Neuronal stem cell (in vitro differentiated cells): ENCODE measurements around the gene PGPEP1.

ENCODE experiments used
- DNase-seq: peaks from one replicate; pipeline ENCODE4 v3.0.0-alpha.2; 2013; ENCODE audit warnings: low spot score
- H2AFZ ChIP-seq: one replicate; pipeline ENCODE4 v1.6.1; 2013; ENCODE audit warnings: mild to moderate bottlenecking, low read length, inconsistent platforms
- H2AK5ac ChIP-seq: 2 replicates; pipeline ENCODE4 v1.6.1; 2013; ENCODE audit warnings: low read depth, mild to moderate bottlenecking, inconsistent platforms, low read length, moderate library complexity, mixed read lengths
- H2BK120ac ChIP-seq: 2 replicates; pipeline ENCODE4 v1.6.1; 2013; ENCODE audit warnings: low read depth, mild to moderate bottlenecking, inconsistent platforms, low read length, moderate library complexity, mixed read lengths
- H2BK12ac ChIP-seq: one replicate; pipeline ENCODE4 v1.6.1; 2013; ENCODE audit warnings: low read length, inconsistent platforms
- H2BK15ac ChIP-seq: 2 replicates; pipeline ENCODE4 v1.6.1; 2013; ENCODE audit warnings: mild to moderate bottlenecking, low read length, inconsistent platforms, mixed read lengths
- H2BK5ac ChIP-seq: one replicate; pipeline ENCODE4 v1.6.1; 2013; ENCODE audit warnings: inconsistent platforms, mild to moderate bottlenecking, low read length, moderate library complexity
- H3K14ac ChIP-seq: one replicate; pipeline ENCODE4 v1.6.1; 2013; ENCODE audit warnings: low read length, inconsistent platforms
- H3K18ac ChIP-seq: 2 replicates; pipeline ENCODE4 v1.6.1; 2013; ENCODE audit warnings: low read length, inconsistent platforms
- H3K23ac ChIP-seq: 2 replicates; pipeline ENCODE4 v1.6.1; 2013; ENCODE audit warnings: low read depth, mild to moderate bottlenecking, mixed read lengths, low read length, inconsistent platforms; ENCODE audit not compliant: poor library complexity
- H3K27ac ChIP-seq: replicated peaks from 3 replicates; pipeline ENCODE4 v1.5.1; 2013; ENCODE audit warnings: low read length, inconsistent platforms
- H3K27me3 ChIP-seq, 3 experiments: 2 replicates each; pipeline ENCODE4 v1.6.1; 2013; ENCODE audit warnings: low read length in 3 of 3, mild to moderate bottlenecking in 2 of 3, inconsistent platforms in 1 of 3, low read depth in 1 of 3, mixed read lengths in 1 of 3, moderate library complexity in 1 of 3; ENCODE audit not compliant: control insufficient read depth in 3 of 3, insufficient read depth in 3 of 3
- H3K36me3 ChIP-seq, 2 donors: replicated peaks in 1 of 2; 2 replicates each; pipeline ENCODE4 v1.6.1; 2013; ENCODE audit warnings: low read length in 2 of 2; ENCODE audit not compliant: control insufficient read depth in 2 of 2, insufficient read depth in 2 of 2
- H3K4ac ChIP-seq: 2 replicates; pipeline ENCODE4 v1.6.1; 2013; ENCODE audit warnings: inconsistent platforms, mild to moderate bottlenecking, low read length, moderate library complexity
- H3K4me1 ChIP-seq, 2 donors: 1 replicate in 1 of 2; 2 replicates in 1 of 2; pipeline ENCODE4 v1.6.1; 2013; ENCODE audit warnings: low read length in 2 of 2, low read depth in 1 of 2; ENCODE audit not compliant: control insufficient read depth in 2 of 2, insufficient read depth in 1 of 2
- H3K4me2 ChIP-seq: one replicate; pipeline ENCODE4 v1.6.1; 2013; ENCODE audit warnings: mild to moderate bottlenecking, low read length, inconsistent platforms; ENCODE audit not compliant: insufficient read depth, poor library complexity, severe bottlenecking
- H3K4me3 ChIP-seq, 2 donors: 2 replicates each; pipeline ENCODE4 v1.5.1; 2013; ENCODE audit warnings: low read length in 2 of 2, mild to moderate bottlenecking in 2 of 2, inconsistent platforms in 1 of 2, moderate library complexity in 1 of 2
- H3K79me1 ChIP-seq: one replicate; pipeline ENCODE4 v1.6.1; 2013; ENCODE audit warnings: low read depth, mild to moderate bottlenecking, inconsistent platforms, low read length, moderate library complexity
- H3K9ac ChIP-seq: one replicate; pipeline ENCODE4 v1.6.1; 2013; ENCODE audit warnings: mild to moderate bottlenecking, low read depth, low read length, inconsistent platforms; ENCODE audit not compliant: poor library complexity
- H3K9me3 ChIP-seq, 2 donors: replicated peaks in 1 of 2; 2 replicates each; pipeline versions ENCODE3 to v1.6.1; 2013; ENCODE audit warnings: low read length in 2 of 2, mild to moderate bottlenecking in 2 of 2, inconsistent platforms in 1 of 2, low read depth in 1 of 2, mixed read lengths in 1 of 2, moderate library complexity in 1 of 2; ENCODE audit not compliant: control insufficient read depth in 2 of 2, insufficient read depth in 1 of 2
- H4K8ac ChIP-seq: one replicate; pipeline ENCODE4 v1.6.1; 2013; ENCODE audit warnings: low read depth, mild to moderate bottlenecking, inconsistent platforms, low read length, moderate library complexity
- H4K91ac ChIP-seq: one replicate; pipeline ENCODE4 v1.6.1; 2013; ENCODE audit warnings: low read length, low read depth, mild to moderate bottlenecking, inconsistent platforms; ENCODE audit not compliant: poor library complexity
- WGBS, 2 donors: extraction: QIAGEN DNeasy Blood & Tissue Kit; methylation state at CpG; one replicate each; pipeline ENCODE4 v1.1.7; 2013; ENCODE audit warnings: missing lambda C conversion rate in 2 of 2, mixed read lengths in 1 of 2; ENCODE audit not compliant: insufficient read length in 2 of 2, insufficient replicate concordance in 1 of 2; ENCODE audit errors: extremely low coverage in 2 of 2; 5-methylcytosine and 5-hydroxymethylcytosine counted together

The PGPEP1 gene

GRCh38 chr19:18317961-18318800 lies 22.2 kb upstream of the PGPEP1 start:
- DNase-seq = no peak
- H2AK5ac ChIP-seq = peak overlapping the region; percentile 49

DNA sequence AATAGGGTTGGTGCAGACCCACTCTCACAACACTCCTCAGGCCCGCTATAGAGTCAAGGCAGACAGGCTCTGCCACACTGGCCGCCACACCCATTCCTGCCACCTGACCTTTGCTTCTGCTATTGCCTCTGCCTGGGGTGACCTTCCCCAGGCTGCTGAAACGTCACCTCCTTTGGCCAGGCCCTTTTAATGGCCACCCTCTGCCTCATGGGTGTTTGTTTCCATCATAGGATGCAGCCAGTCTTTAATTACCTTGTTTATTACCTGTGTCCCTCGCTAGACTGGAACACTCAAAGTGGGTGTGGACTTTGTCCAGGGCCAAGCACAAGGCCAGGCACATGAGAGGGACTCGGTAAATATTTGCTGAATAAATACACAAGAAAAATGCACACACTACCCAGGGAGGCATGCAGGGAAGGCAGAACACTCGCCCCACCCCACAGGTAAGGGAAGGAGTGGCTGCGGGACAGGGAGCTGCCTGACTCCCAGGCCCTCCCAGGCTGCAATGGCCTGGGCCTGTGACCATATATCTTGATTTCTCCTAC lies 20.7 kb upstream of the PGPEP1 start:
- H3K4me2 ChIP-seq = no peak overlapping the region
- H3K27ac ChIP-seq = no peak overlapping the region
- no peak overlapping the region for H4K91ac ChIP-seq
- no peak overlapping the region for H3K14ac ChIP-seq
- H2BK15ac ChIP-seq = no peak overlapping the region
- peaks cover 23% of the 10 kb centered on the region for H3K79me1 ChIP-seq
- no peak overlapping the region for H2AFZ ChIP-seq
- no peak overlapping the region for H3K4ac ChIP-seq
- H3K27me3 ChIP-seq = no peaks in the 10 kb centered on the region
- H2BK120ac ChIP-seq = no peak overlapping the region
- H2BK5ac ChIP-seq = no peak overlapping the region
- H3K9ac ChIP-seq = peak overlapping the region; percentile 45
- no peak for DNase-seq
- WGBS, 2 donors = no CpG with 5 or more reads among the region's 7 CpGs
- no peak overlapping the region for H4K8ac ChIP-seq
- H3K9me3 ChIP-seq = no peaks in the 10 kb centered on the region
- no peak overlapping the region for H3K18ac ChIP-seq
- H3K23ac ChIP-seq = no peak overlapping the region
- H3K4me3 ChIP-seq = no peak overlapping the region
- peaks cover 10 to 53% of the 10 kb centered on the region in 2 donors for H3K36me3 ChIP-seq
- H2AK5ac ChIP-seq = no peak overlapping the region
- H3K4me1 ChIP-seq = peaks cover 8 to 9% of the 10 kb centered on the region in 2 donors
- H2BK12ac ChIP-seq = no peak overlapping the region

More at GRCh38 chr19:18317961-18318800, 22.2 kb upstream of the PGPEP1 start:
- H3K4me1 ChIP-seq = peaks cover 4 to 9% of the 10 kb centered on the region in 2 donors
- no peak overlapping the region for H3K27ac ChIP-seq
- H2BK12ac ChIP-seq = no peak overlapping the region
- no peak overlapping the region for H2BK120ac ChIP-seq
- peaks cover 23% of the 10 kb centered on the region for H3K79me1 ChIP-seq
- H4K91ac ChIP-seq = no peak overlapping the region
- no peak overlapping the region for H3K9ac ChIP-seq
- H2BK5ac ChIP-seq = peak overlapping the region; percentile 39
- no peaks in the 10 kb centered on the region for H3K9me3 ChIP-seq
- no peak overlapping the region for H4K8ac ChIP-seq
- no peak overlapping the region for H2AFZ ChIP-seq
- no peak overlapping the region for H3K4me2 ChIP-seq
- H3K36me3 ChIP-seq = peaks cover 18 to 68% of the 10 kb centered on the region in 2 donors
- H3K14ac ChIP-seq = no peak overlapping the region
- no peak overlapping the region for H3K4ac ChIP-seq
- H3K27me3 ChIP-seq = no peaks in the 10 kb centered on the region
- WGBS, 2 donors = no CpG with 5 or more reads among the region's 18 CpGs
- H3K4me3 ChIP-seq = no peak overlapping the region
- no peak overlapping the region for H2BK15ac ChIP-seq
- peak overlapping the region; percentile 27 for H3K23ac ChIP-seq
- peak overlapping the region; percentile 25 for H3K18ac ChIP-seq

- Histone ChIP-seq H2BK12ac (no peak overlapping the region), H3K9ac (no peak overlapping the region), H3K27me3 (no peaks in the 10 kb centered on the region), H3K4me3 (peak overlapping the region in 1 of 2 donors; percentile 93), H3K9me3 (no peaks in the 10 kb centered on the region), H2AFZ (no peak overlapping the region), H3K4ac (no peak overlapping the region), H2BK120ac (no peak overlapping the region), H3K36me3 (peaks cover 9 to 40% of the 10 kb centered on the region in 2 donors), H3K79me1 (peaks cover 20% of the 10 kb centered on the region), H2AK5ac (no peak overlapping the region), H3K14ac (no peak overlapping the region), H2BK15ac (no peak overlapping the region), H3K4me1 (peaks cover 8 to 9% of the 10 kb centered on the region in 2 donors), H2BK5ac (no peak overlapping the region), H4K8ac (no peak overlapping the region), H3K18ac (no peak overlapping the region), H4K91ac (no peak overlapping the region), H3K23ac (no peak overlapping the region), H3K4me2 (no peak overlapping the region), H3K27ac (no peak overlapping the region)
- no CpG with 5 or more reads among the region's 14 CpGs for WGBS, 2 donors
- DNase-seq = no peak
These were observed 19.3 kb upstream of the PGPEP1 start for GRCh38 chr19:18320865-18321733.
